Measurements from ENCODE around the gene GFY.

GFY gene

GRCh38 chr19:49473868-49474541 lies 48.8 kb downstream of the GFY start, which contains the start of gene FLT3LG:
Gene FLT3LG (plus strand): TSS chr19:49474215. CDS start chr19:49474640, 425 bp downstream.
- peak; percentile 81 for DNase-seq

DNA sequence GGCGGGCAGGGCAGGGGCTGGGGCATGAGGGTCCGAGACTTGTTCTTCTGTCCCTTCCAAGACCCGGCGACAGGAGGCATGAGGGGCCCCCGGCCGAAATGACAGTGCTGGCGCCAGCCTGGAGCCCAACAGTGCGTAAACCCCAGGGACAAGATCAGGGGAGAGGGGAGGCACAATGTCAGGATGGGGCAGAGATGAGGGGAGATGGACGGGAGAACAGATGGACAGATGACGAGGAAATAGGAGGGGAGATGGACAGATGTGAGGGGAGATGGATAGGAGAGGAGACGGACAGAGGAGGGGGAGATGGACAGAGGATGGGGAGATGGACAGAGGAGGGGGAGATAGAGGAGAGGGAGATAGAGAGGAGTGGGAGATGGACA lies 49.3 kb downstream of the GFY start:
- DNase-seq: no peak

DNA sequence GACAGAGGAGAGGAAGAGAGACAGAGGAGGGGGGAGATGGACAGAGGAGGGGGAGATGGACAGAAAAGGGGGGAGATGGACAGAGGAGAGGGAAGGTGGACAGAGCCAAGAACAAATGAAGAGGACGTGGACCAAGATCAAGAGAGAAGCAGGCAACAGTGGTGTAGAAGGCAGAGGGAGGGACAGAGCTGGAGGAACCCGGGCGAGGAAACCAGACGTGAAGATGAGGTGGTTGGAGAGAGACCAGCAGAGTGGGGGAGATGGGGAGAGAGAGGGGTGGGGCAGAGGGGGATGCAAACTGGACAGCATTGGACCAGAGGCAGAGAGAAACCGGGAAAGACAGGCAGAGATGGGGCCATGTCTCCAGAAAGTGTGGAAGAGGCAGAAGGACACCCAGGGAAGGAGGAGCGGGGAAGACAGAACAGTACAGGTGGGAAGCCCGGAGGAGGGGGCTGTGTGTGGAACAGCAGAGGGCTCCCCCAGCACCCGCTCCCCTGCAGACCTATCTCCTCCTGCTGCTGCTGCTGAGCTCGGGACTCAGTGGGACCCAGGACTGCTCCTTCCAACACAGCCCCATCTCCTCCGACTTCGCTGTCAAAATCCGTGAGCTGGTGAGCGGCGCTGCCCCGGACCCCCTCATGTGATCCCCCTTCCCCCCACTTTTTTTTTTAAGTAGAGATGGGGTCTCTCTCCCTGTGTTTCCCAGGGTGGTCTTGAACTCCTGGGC lies 50.2 kb downstream of the GFY start:
- DNase-seq: no peak

DNA sequence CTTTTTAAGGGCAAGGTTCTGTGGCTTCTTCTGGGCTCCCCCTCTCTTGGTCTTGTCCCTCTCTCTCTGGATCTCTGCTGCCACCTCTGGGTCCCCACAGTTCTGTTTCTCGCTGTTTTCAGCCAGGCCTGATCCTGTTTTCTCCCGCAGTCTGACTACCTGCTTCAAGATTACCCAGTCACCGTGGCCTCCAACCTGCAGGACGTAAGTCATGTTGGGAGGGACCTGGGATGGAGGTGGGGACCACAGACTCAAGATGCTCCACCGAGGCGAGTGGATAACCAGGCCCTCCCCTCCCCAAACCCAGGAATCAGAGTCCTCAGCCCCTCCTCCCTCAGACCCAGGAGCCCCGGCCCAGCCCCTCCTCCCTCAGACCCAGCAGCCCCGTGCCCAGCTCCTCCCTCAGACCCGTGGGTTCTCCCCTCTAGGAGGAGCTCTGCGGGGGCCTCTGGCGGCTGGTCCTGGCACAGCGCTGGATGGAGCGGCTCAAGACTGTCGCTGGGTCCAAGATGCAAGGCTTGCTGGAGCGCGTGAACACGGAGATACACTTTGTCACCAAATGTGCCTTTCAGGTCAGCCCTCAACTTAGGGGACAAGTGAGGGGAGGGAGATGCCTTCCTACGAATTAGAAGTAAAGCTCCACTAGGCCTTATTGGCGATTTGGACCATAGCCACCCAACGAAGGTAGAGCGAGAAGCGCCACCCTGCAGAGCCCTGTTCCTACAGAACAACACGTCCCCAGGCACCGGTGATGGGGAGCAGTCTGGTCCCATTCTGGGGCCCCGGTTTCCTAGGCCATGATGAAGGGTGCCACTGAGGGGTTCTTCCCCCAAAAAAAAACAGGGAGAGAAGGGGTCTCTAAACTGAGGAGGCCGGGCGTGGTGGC lies 51.0 kb downstream of the GFY start:
- DNase-seq: peak; percentile 71

Data from right hindlimb (tissue), 1 donor.